Urinary bladder (tissue), 4 donors: ENCODE data around the gene ANXA6. TPM values are rescaled to one million over a fixed set of nuclear protein-coding genes. Genes with fewer than 3 reads are reported as not detected.

Experiments used
- DNase-seq: peaks from one replicate; pipeline ENCODE4 v3.0.0-alpha.2; 2015; ENCODE audit errors: extremely low spot score
- H3K27ac ChIP-seq: one replicate; pipeline ENCODE4 v1.5.1; 2013; ENCODE audit warnings: low read depth, mild to moderate bottlenecking, moderate library complexity
- H3K36me3 ChIP-seq: one replicate; pipeline ENCODE4 v1.6.1; 2013; ENCODE audit warnings: mild to moderate bottlenecking, moderate library complexity; ENCODE audit not compliant: insufficient read depth
- H3K4me1 ChIP-seq: one replicate; pipeline ENCODE4 v1.6.1; 2013; ENCODE audit warnings: mild to moderate bottlenecking, moderate library complexity; ENCODE audit not compliant: insufficient read depth
- H3K4me3 ChIP-seq: one replicate; pipeline ENCODE4 v1.5.1; 2013; ENCODE audit warnings: low read depth, low read length
- WGBS: extraction: QIAGEN DNeasy Blood & Tissue Kit; methylation state at CpG from one replicate; pipeline ENCODE4 v1.1.7; 2013; 5-methylcytosine and 5-hydroxymethylcytosine counted together
- polyA plus RNA-seq: library from polyadenylated mRNA; stranded (reverse); fragments of 200-250 nt; gene quantifications from one replicate; pipeline ENCODE4 v1.2.3, GENCODE V29; 2013
- total RNA-seq: library from RNA; depleted of rRNA; stranded (reverse); fragments of >200 nt; gene quantifications from one replicate; pipeline ENCODE4 v1.2.3, GENCODE V29; 2014
- donor health status: healthy with polysubstance abuse.
- donor health status: healthy.

ANXA6 gene
- total and polyA plus RNA-seq, 2 donors: 275 to 426 TPM

DNA sequence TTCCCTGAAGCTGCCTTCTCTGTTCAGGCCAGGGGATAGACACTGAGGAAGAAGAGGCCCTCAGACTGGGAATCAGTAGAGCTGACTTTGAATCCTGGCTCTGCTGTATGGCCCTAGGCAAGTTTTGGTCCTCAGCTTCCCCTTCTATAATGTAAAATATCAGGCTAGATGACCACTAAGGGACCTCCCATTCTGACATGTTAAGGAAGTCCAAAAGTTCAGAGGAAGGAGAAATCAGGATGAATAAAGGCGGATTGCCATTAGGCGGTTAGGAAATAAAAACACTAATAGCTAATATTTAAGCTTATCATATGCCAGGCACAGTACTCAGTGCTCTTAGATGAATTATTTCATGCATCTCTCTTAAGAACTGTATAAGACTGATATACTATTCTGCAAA lies 67.9 kb downstream of the ANXA6 start:
- H3K4me3 ChIP-seq: no peak overlapping the region
- 61% methylated on average over 2 of the region's 2 CpGs for WGBS
- no peak for DNase-seq
- no peak overlapping the region for H3K27ac ChIP-seq
- H3K36me3 ChIP-seq: no peaks in the 10 kb centered on the region
- no peaks in the 10 kb centered on the region for H3K4me1 ChIP-seq

- DNase-seq: no peak
- H3K4me3 ChIP-seq: no peak overlapping the region
- H3K27ac ChIP-seq: no peak overlapping the region
- no peaks in the 10 kb centered on the region for H3K4me1 ChIP-seq
- 73% methylated on average over 4 of the region's 4 CpGs for WGBS
- no peaks in the 10 kb centered on the region for H3K36me3 ChIP-seq
Observed at GRCh38 chr5:151088986-151089385, 68.6 kb downstream of the ANXA6 start.

DNA sequence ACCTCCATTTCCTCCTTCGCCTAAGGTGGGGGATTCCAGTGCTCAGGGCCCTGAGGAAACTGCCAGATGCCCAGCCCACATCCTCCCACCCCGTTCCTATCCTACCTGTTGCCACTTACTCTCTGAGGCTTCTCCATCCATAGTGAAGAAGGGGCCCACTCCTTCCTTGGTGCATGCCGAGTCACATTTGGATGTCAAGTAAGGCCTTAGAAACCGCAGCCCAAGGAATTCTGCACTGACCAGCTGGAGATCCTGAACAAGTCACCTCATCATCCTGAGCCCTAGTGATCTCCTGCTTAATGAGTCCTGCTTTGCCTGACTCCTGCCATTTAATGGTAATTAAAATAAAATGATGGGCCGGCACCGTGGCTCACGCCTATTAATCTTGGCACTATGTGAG lies 70.1 kb downstream of the ANXA6 start:
- Histone ChIP-seq H3K4me3 (no peak overlapping the region), H3K4me1 (no peaks in the 10 kb centered on the region), H3K27ac (no peak overlapping the region), H3K36me3 (no peaks in the 10 kb centered on the region)
- WGBS: 93% methylated on average over 7 of the region's 7 CpGs
- no peak for DNase-seq

- H3K36me3 ChIP-seq: no peaks in the 10 kb centered on the region
- no peak for DNase-seq
- H3K27ac ChIP-seq: no peak overlapping the region
- no peaks in the 10 kb centered on the region for H3K4me1 ChIP-seq
- H3K4me3 ChIP-seq: no peak overlapping the region
- 70% methylated on average over 10 of the region's 10 CpGs for WGBS
Observed at GRCh38 chr5:151086905-151087360, 70.6 kb downstream of the ANXA6 start.

DNA sequence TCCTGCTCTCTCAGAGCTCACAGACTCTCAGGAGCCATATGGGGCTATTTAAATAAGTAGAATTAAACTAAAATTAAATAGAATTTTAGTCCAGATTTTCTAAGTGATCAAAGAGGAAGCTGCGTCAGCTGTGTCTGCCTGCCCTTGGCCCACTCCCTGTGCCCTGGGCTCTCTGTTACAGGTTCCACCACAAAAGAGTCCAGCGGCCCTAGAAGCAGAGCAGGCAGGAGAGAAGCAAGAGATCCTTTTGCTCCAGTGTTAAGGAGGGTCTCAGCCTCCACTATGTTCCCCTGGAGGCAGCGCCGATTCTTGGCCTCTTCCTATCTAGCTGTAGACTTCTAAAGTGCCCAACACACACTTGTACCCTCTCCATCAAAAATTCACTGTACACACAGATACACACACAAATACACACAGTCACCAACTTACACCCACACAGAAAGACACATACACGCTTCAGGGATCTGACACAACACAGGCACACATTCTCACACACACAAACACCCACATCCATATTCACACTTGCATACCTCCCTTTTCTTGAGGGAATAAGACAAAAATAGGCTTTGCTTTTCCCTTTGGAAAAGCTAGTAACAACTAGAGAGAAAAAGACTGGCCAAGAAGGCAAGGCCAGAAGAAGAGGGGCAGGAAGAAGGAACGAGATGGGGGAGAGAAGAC lies 71.2 kb downstream of the ANXA6 start:
- WGBS: 82% methylated on average over 6 of the region's 6 CpGs
- H3K36me3 ChIP-seq: no peaks in the 10 kb centered on the region
- no peaks in the 10 kb centered on the region for H3K4me1 ChIP-seq
- no peak overlapping the region for H3K4me3 ChIP-seq
- DNase-seq: no peak
- H3K27ac ChIP-seq: no peak overlapping the region

- WGBS: 31% methylated on average over 9 of the region's 9 CpGs
- no peak for DNase-seq
- Histone ChIP-seq H3K4me1 (no peaks in the 10 kb centered on the region), H3K4me3 (no peak overlapping the region), H3K36me3 (no peaks in the 10 kb centered on the region), H3K27ac (no peak overlapping the region)
Observed at GRCh38 chr5:151085517-151086041, 72.0 kb downstream of the ANXA6 start.

DNA sequence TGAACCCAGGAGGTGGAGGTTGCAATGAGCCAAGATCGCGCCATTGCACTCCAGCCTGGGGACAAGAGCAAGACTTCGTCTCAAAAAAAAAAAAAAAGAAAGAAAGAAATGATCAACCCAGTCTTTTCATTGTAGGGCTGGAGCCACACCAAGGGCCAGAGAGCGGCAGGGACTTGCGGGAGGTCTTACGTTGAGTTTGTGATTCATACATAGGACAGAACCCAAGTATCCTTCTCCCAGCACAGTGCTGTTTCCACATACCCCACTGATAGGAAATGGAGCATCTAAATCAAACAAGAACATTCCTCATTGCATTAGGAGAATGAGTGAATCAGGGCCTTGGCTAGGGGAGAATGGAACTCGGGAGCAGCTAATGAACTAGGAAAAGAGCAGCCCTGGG lies 73.2 kb downstream of the ANXA6 start:
- DNase-seq: no peak

DNA sequence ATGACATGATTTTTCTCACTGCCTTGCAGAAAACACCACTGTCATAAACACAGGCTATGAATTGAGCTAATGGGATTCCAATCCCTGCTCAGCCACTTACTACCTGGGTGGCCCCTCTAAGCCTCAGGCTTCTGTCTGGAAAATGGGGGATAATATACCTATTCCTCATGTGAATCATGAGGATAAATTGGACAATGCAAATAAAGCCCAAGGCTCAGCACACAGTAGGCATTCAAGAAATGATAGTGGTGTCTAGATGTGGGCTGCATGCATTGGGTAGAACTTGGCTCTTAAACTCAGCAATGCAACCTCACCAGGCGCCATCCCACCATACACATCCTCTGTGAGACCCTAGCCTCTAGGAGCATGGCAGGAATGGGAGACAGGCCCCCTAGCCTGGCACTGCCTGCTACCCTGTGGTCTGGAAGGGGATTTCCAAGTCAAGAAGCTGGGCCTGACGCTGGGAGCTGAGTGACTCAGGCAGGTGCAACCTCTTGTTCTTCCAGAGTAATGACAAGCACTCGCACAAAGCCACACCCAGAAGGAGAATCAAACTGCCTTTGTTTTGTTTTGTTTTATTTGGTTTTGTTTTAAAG lies 74.4 kb downstream of the ANXA6 start:
- H3K36me3 ChIP-seq: peaks cover 1% of the 10 kb centered on the region
- WGBS: 82% methylated on average over 3 of the region's 3 CpGs
- H3K27ac ChIP-seq: no peak overlapping the region
- no peaks in the 10 kb centered on the region for H3K4me1 ChIP-seq
- no peak for DNase-seq
- H3K4me3 ChIP-seq: no peak overlapping the region

More for the DNA sequence above, 73.2 kb downstream of the ANXA6 start:
- Histone ChIP-seq H3K4me1 (no peaks in the 10 kb centered on the region), H3K36me3 (no peaks in the 10 kb centered on the region), H3K4me3 (no peak overlapping the region), H3K27ac (no peak overlapping the region)
- WGBS: 97% methylated on average over 7 of the region's 7 CpGs

DNA sequence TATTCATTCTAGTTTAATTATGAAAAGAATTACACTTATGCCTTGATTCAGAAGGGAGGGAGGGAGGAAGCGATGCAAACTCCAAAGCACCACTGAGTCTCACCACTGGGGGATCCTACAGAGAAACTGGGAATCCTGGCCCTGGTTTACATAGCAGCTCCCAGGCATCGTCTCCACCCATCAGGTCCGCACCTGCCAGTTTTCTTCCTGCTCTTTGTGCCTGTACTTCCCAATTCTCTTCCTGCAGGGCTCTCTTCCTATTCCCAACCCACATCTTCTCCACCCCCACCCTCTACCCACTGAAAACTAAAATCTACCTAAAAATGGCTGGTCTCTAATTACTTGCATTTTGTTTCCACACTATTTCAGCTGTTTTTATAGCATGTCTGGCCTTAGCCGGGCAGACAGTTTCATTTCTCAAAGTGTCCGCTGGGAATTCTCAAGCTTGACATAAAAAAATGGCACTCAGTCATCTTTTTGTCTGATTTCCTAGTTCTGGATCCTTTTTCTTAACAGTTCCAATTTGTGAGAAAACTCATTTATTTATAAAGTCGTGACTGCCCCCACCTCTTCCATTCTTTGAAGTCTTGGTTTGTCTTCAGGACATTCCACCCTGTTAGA lies 75.2 kb downstream of the ANXA6 start:
- no peak overlapping the region for H3K4me3 ChIP-seq
- peak overlapping the region; percentile 25 for H3K27ac ChIP-seq

DNA sequence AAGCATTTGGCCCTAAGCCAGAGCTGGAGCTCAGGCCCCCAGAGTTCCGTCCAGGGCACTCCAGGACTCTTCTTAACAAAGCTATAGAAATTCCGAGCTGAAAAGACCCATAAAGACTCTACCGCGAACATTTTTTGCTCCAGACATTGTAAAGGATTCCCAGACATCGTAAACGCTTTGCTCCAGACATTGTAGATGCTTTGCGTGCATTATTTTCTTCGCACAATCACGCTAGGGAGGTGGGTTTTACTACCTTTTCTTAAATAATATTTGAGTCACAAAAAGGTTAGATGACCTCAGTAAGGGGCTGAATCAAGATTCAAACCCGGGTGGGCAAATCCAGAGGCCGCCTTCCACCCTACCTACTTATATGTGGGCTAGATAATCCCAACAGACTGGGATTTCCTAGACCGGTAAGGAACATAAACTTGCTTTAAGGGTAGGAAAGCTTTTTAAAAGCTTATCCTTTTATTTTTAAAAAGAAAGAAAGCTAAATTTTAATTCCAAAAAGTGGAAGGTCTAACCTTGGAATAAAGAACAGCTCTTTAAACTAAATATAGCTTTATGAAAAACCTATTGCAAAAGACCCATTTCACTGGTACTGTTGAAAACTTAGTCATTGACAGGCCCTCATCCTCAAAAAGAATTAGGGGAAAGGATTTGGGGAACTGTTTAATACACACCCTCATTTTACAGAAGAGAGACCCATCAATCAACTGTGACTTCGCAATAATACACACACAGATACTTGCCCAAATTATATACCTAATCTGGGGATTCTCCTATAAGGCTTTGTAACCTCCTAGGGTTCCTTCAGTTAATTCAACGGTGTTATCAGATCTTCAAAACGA lies 75.9 kb downstream of the ANXA6 start:
- peak overlapping the region; percentile 70 for H3K4me3 ChIP-seq
- DNase-seq: peak; percentile 86
- H3K4me1 ChIP-seq: no peaks in the 10 kb centered on the region
- peak overlapping the region; percentile 99 for H3K27ac ChIP-seq
- WGBS: 15% methylated on average over 15 of the region's 15 CpGs
- peaks cover 1% of the 10 kb centered on the region for H3K36me3 ChIP-seq

More for the DNA sequence above, 75.2 kb downstream of the ANXA6 start:
- H3K36me3 ChIP-seq: peaks cover 1% of the 10 kb centered on the region
- no peaks in the 10 kb centered on the region for H3K4me1 ChIP-seq
- WGBS: 78% methylated on average over 6 of the region's 6 CpGs
- no peak for DNase-seq

DNA sequence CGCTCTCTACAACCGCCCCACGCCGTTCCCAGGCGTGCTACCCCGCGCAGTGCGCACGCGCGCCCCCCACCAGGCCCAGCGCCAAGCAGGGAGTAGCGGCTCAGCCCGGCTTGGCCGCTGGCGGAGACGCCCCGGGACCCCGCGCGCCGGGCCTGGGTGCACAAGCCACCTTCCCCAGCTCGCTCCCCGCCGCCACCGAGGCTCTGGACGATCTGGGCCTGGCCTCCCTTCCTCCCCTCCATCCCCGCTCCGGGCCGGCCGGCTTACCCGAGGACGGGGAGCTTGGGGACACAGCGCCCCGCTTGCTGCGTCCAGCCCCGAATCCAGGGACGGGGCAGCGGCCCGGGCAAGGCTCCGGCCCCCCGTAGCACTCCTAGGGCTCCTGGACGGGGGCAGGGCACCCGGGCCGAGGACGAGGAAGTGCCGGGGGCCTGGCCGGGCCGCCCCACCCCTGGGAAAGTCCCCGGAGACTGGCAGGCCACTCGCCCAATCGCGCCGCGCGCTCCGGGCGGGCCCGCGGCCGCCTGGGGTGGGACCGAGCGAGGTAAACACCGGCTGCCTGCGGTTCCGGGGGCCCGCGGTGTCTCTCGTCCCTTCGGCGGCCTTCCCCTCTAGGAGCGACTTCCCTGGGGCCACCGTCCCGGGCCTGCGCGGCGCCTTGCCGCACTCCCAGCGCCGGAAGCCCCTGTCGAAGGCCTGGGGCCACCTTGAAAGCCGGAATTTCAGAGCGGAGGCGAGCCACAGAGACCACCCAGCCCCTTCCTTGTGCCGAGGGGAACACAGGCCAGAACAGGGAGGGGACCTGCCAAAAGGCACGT lies 76.8 kb downstream of the ANXA6 start, which contains the start of gene TNIP1:
Gene TNIP1 (minus strand): TSS at position 422 of the 818 bp plus-strand sequence. CDS start 15,939 bp downstream, outside the sequence.
- peak within 1 kb of the TSS; percentile 99 for H3K27ac ChIP-seq
- under 1% methylated on average over 86 of the region's 86 CpGs for WGBS
- H3K4me1 ChIP-seq: no peaks in the 10 kb centered on the region
- peak within 1 kb of the TSS; percentile 70 for H3K4me3 ChIP-seq
- DNase-seq: peak; percentile 72
- H3K36me3 ChIP-seq: peaks cover 1% of the 10 kb centered on the region

DNA sequence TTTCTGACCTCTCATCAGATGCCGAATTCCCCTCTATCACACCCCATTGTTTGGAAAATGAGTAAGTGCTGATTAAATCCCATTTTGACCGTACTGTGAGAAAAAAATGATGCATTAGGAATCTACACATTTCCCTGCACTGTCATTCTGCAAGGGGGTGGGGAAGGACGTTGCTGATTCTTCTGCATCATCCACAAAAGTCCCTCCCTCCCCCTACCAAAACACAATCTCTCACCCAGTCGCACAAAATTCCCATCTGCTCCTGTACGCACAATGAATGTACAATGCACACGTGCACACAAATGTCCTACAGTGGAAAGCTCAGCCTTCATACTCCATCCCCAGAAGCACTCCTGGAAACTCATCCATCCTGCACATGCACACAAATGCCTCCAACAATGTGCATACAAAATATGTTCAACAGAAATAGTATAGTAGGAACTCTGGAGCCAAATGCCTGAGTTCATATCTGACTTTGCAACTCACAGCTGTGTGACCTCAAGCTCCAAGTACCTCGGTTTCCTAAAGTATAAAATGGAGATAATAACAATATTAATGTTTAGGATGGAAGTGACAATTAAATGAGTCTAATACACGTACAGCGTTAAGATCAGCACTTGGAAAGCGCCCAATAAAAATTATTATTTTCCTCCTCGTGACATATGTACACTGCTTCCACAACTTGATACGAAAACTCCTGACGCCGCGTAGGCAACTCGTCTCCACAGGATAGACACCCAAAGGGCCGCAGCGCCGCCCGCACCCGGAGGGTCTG lies 77.6 kb downstream of the ANXA6 start:
- WGBS: 7% methylated on average over 21 of the region's 21 CpGs
- peaks cover 1% of the 10 kb centered on the region for H3K36me3 ChIP-seq
- DNase-seq: no peak
- no peaks in the 10 kb centered on the region for H3K4me1 ChIP-seq
- H3K4me3 ChIP-seq: peak overlapping the region; percentile 70
- peak overlapping the region; percentile 99 for H3K27ac ChIP-seq
